Panc1 (cell line): ENCODE measurements around the gene ANKMY1. TPM values are rescaled to one million over a fixed set of nuclear protein-coding genes. Genes with fewer than 3 reads are reported as not detected.
A peak's percentile ranks its signal among the peaks of the same experiment; 100 is the strongest.

Experiments used
- ATAC-seq: fragments of 200-7000 bp; cut with Tn5 transposase; 2 replicates; pipeline ENCODE4 v1.9.1; 2020; ENCODE audit warnings: mild to moderate bottlenecking, moderate library complexity
- BruUV-seq: library from RNA; stranded (reverse); fragments of 400-500 nt; replicated peaks from 2 replicates; lab custom pipeline; 2021; lab: Mats Ljungman, UMichigan
- CTCF ChIA-PET: fragments of 300-600 bp; sonication (Branson Sonifier 250); formaldehyde crosslinking; loops from one replicate; lab custom pipeline; 2022; ENCODE audit warnings: antibody characterized with exemption; lab: Charles Lee
- POLR2A ChIA-PET: fragments of 300-600 bp; sonication (Branson Sonifier 250); formaldehyde crosslinking; loops from one replicate; lab custom pipeline; 2022; ENCODE audit warnings: antibody characterized with exemption; lab: Charles Lee
- DNase-seq: peaks from one replicate; pipeline ENCODE4 v3.0.0-alpha.2; 2010; ENCODE audit warnings: low read depth, low spot score
- H3K27ac ChIP-seq: 2 replicates; pipeline ENCODE4 v1.5.1; 2011; ENCODE audit warnings: mild to moderate bottlenecking, low read length, inconsistent platforms
- H3K27me3 ChIP-seq: fragments of 200-500 bp; sonication (Bioruptor generic); 2 replicates; pipeline ENCODE4 v1.6.0; 2014; ENCODE audit warnings: low read length, inconsistent platforms; ENCODE audit not compliant: control insufficient read depth, insufficient read depth
- H3K36me3 ChIP-seq: fragments of 200-500 bp; sonication (Bioruptor generic); 2 replicates; pipeline ENCODE4 v1.5.1; 2014; ENCODE audit warnings: inconsistent platforms, mild to moderate bottlenecking, low read length, moderate library complexity; ENCODE audit not compliant: control insufficient read depth, insufficient read depth
- H3K4me1 ChIP-seq: 2 replicates; pipeline ENCODE4 v1.5.1; 2011; ENCODE audit warnings: inconsistent platforms, mild to moderate bottlenecking, low read length, moderate library complexity; ENCODE audit not compliant: control insufficient read depth, insufficient read depth
- H3K4me3 ChIP-seq, 2 experiments: 2 replicates each; pipeline ENCODE4 v1.5.1; 2011 to 2012; ENCODE audit warnings: low read depth in 2 of 2, low read length in 2 of 2, mild to moderate bottlenecking in 2 of 2, inconsistent platforms in 1 of 2, moderate library complexity in 1 of 2
- H3K9me3 ChIP-seq: fragments of 200-500 bp; sonication (Bioruptor generic); 2 replicates; pipeline ENCODE4 v1.5.1; 2014; ENCODE audit warnings: low read depth, mild to moderate bottlenecking, inconsistent platforms, low read length, moderate library complexity; ENCODE audit not compliant: control insufficient read depth, insufficient read depth
- POLR2AphosphoS5 ChIP-seq: IDR thresholded peaks from 2 replicates; pipeline ENCODE4 v1.6.1; 2012; ENCODE audit warnings: mild to moderate bottlenecking, low read depth, low read length, moderate library complexity
- SIN3A ChIP-seq: IDR thresholded peaks from 2 replicates; pipeline ENCODE4 v1.6.1; 2012; ENCODE audit warnings: low read depth, mild to moderate bottlenecking, low read length, moderate library complexity, borderline replicate concordance; ENCODE audit not compliant: insufficient read depth
- TCF7L2 ChIP-seq: IDR thresholded peaks from 2 replicates; pipeline ENCODE4 v1.6.1; 2011; ENCODE audit warnings: mild to moderate bottlenecking, low read depth, low read length, inconsistent platforms
- in situ Hi-C: cut with HindIII; loops from 2 replicates; pipeline ENCODE4 v1.10.0; 2016; ENCODE audit warnings: low sequenced_read_pairs, low pct_unique_long_range_greater_than_20kb
- intact Hi-C: fragments of 100-400 bp; cut with micrococcal nuclease; formaldehyde crosslinking; loops from one replicate; pipeline ENCODE4 v1.10.0; 2022; ENCODE audit not compliant: unreplicated experiment
- total RNA-seq: library from RNA; stranded (reverse); gene quantifications from one replicate; pipeline ENCODE4 v1.2.1, GENCODE V29; 2021; ENCODE audit not compliant: unreplicated experiment
- TF ChIP-seq, protein P1 (sequence below): fragments of 450-650 bp; IDR thresholded peaks from 2 replicates; pipeline ENCODE4 v1.5.1; 2017; ENCODE audit warnings: mild to moderate bottlenecking
- TF ChIP-seq, protein P2 (sequence below), 2 experiments: IDR thresholded peaks; 2 replicates each; pipeline ENCODE4 v1.6.1; 2011 to 2012; ENCODE audit warnings: low read depth in 2 of 2, control low read depth in 1 of 2, low read length in 1 of 2, mild to moderate bottlenecking in 1 of 2, moderate library complexity in 1 of 2; ENCODE audit not compliant: insufficient read depth in 1 of 2

ANKMY1 gene
- total RNA-seq, 1 experiment from 2014 or later: 19.5 TPM

- POLR2A ChIA-PET: no interaction called here
- no peak overlapping the region for H3K27ac ChIP-seq
- peaks cover 9% of the 10 kb centered on the region; the same call in 1 of the 2 replicates for H3K9me3 ChIP-seq
- intact Hi-C loops (no loop called here), in situ Hi-C loops (no loop called here)
- BruUV-seq: no TSS peak
- no peaks in the 10 kb centered on the region for H3K27me3 ChIP-seq
- ATAC-seq (peak; percentile 62; the same call in 1 of the 2 replicates), DNase-seq (no peak)
- H3K4me1 ChIP-seq: no peaks in the 10 kb centered on the region
- CTCF ChIA-PET: no interaction called here
- H3K4me3 ChIP-seq: no peak overlapping the region
- TF ChIP-seq SIN3A: no peak
- TF ChIP-seq, protein P1, sequence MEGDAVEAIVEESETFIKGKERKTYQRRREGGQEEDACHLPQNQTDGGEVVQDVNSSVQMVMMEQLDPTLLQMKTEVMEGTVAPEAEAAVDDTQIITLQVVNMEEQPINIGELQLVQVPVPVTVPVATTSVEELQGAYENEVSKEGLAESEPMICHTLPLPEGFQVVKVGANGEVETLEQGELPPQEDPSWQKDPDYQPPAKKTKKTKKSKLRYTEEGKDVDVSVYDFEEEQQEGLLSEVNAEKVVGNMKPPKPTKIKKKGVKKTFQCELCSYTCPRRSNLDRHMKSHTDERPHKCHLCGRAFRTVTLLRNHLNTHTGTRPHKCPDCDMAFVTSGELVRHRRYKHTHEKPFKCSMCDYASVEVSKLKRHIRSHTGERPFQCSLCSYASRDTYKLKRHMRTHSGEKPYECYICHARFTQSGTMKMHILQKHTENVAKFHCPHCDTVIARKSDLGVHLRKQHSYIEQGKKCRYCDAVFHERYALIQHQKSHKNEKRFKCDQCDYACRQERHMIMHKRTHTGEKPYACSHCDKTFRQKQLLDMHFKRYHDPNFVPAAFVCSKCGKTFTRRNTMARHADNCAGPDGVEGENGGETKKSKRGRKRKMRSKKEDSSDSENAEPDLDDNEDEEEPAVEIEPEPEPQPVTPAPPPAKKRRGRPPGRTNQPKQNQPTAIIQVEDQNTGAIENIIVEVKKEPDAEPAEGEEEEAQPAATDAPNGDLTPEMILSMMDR: no peak
- no peak for TF ChIP-seq POLR2AphosphoS5
- TF ChIP-seq, protein P2, sequence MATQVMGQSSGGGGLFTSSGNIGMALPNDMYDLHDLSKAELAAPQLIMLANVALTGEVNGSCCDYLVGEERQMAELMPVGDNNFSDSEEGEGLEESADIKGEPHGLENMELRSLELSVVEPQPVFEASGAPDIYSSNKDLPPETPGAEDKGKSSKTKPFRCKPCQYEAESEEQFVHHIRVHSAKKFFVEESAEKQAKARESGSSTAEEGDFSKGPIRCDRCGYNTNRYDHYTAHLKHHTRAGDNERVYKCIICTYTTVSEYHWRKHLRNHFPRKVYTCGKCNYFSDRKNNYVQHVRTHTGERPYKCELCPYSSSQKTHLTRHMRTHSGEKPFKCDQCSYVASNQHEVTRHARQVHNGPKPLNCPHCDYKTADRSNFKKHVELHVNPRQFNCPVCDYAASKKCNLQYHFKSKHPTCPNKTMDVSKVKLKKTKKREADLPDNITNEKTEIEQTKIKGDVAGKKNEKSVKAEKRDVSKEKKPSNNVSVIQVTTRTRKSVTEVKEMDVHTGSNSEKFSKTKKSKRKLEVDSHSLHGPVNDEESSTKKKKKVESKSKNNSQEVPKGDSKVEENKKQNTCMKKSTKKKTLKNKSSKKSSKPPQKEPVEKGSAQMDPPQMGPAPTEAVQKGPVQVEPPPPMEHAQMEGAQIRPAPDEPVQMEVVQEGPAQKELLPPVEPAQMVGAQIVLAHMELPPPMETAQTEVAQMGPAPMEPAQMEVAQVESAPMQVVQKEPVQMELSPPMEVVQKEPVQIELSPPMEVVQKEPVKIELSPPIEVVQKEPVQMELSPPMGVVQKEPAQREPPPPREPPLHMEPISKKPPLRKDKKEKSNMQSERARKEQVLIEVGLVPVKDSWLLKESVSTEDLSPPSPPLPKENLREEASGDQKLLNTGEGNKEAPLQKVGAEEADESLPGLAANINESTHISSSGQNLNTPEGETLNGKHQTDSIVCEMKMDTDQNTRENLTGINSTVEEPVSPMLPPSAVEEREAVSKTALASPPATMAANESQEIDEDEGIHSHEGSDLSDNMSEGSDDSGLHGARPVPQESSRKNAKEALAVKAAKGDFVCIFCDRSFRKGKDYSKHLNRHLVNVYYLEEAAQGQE (IDR thresholded peaks at IDR 0.05; ENCODE audit: insufficient read depth in 1 of 2, low read depth in 2 of 2, low read length in 1 of 2): no peak
- no peak for TF ChIP-seq TCF7L2
- H3K36me3 ChIP-seq: no peaks in the 10 kb centered on the region
Measured at GRCh38 chr2:240520130-240520973, 37.4 kb downstream of the ANKMY1 start.

DNA sequence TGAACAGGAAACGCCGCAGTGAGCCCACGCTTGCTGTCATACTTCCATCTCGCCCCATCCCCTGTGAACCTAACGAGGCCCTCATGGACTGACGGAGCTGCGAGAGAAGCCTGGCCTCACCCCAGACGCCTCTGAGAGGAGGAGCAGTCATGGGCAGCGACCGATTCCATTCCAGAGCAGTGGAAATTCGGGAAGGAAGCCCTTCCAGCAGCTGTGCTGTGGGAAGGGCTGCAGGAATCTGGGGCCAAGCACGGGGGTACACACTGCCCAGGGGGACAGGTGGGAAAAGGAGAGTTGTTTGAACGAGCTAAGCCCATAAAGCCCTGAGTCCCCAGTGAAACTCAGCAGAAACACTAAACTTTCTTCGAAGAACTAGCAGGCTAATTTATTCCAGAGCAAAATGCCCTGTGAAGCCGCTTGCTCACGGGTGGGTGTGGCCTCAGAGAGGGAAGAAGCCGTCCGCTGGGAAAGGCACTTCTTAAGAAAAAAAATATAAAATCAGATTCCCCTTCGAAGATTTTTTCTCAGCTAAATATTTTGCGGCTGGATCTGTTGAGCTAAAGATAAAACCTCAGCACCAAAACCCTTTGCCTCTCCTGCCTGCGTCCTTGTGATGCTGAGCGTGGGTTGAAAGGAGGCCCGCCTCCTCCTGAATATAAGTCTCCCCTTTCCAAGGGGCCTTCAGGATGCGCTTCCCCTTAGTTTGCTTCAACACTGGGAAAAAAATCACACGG, 38.2 kb downstream of the ANKMY1 start:
- intact Hi-C loops (no loop called here), in situ Hi-C loops (no loop called here)
- Histone ChIP-seq H3K36me3 (no peaks in the 10 kb centered on the region), H3K27me3 (no peaks in the 10 kb centered on the region), H3K4me3 (no peak overlapping the region), H3K9me3 (peaks cover 3% of the 10 kb centered on the region; the same call in 1 of the 2 replicates), H3K4me1 (no peaks in the 10 kb centered on the region), H3K27ac (no peak overlapping the region)
- ChIA-PET POLR2A (no interaction called here), CTCF (no interaction called here)
- no peak for ATAC-seq
- BruUV-seq: no TSS peak
- TF ChIP-seq, protein P1: no peak
- TF ChIP-seq SIN3A (no peak), POLR2AphosphoS5 (no peak), TCF7L2 (no peak)
- TF ChIP-seq, protein P2 (IDR thresholded peaks at IDR 0.05; ENCODE audit: insufficient read depth in 1 of 2, low read depth in 2 of 2, low read length in 1 of 2): no peak
- DNase-seq: no peak
